HepG2 (cell line): ENCODE measurements around the gene FCER1G. TPM values are rescaled to one million over a fixed set of nuclear protein-coding genes. Genes with fewer than 3 reads are reported as not detected.

Source experiments
- BRD4 ChIP-seq: sonication (generic); formaldehyde crosslinking; IDR thresholded peaks from 2 replicates; pipeline ENCODE4 v1.4.0; 2020; ENCODE audit warnings: missing genetic modification reagents
- EHMT2 ChIP-seq: fragments of 200-600 bp; sonication (generic); IDR thresholded peaks from 2 replicates; pipeline ENCODE4 v1.7.0; 2017; ENCODE audit warnings: antibody characterized with exemption, low read depth, low read length, borderline replicate concordance
- HDAC1 ChIP-seq: sonication (generic); formaldehyde crosslinking; IDR thresholded peaks from 2 replicates; pipeline ENCODE4 v1.5.1; 2020; ENCODE audit warnings: mild to moderate bottlenecking, missing genetic modification reagents
- KLF11 ChIP-seq: IDR thresholded peaks from 2 replicates; pipeline ENCODE4 v1.6.1; 2016; ENCODE audit warnings: missing compliant biosample characterization
- KLF16 ChIP-seq, 2 experiments: sonication (generic) in 1 of 2; formaldehyde crosslinking in 1 of 2; IDR thresholded peaks; 2 replicates each; pipeline versions ENCODE4 v1.6.1 to v1.8.0; 2016 to 2023; ENCODE audit warnings: missing genetic modification reagents in 2 of 2, missing compliant biosample characterization in 1 of 2
- MIXL1 ChIP-seq: IDR thresholded peaks from 2 replicates; pipeline ENCODE4 v1.6.1; 2016
- MTF1 ChIP-seq: sonication (generic); formaldehyde crosslinking; IDR thresholded peaks from 2 replicates; pipeline ENCODE4 v1.5.0; 2020; ENCODE audit warnings: missing genetic modification reagents
- NFYC ChIP-seq: IDR thresholded peaks from 2 replicates; pipeline ENCODE4 v1.6.1; 2016; ENCODE audit warnings: missing genetic modification reagents, missing compliant biosample characterization
- PHF21A ChIP-seq: sonication (generic); formaldehyde crosslinking; IDR thresholded peaks from 2 replicates; pipeline ENCODE4 v1.5.0; 2020; ENCODE audit warnings: mild to moderate bottlenecking, missing genetic modification reagents
- PHF8 ChIP-seq: sonication (generic); formaldehyde crosslinking; IDR thresholded peaks from 2 replicates; pipeline ENCODE4 v1.5.0; 2020; ENCODE audit warnings: missing genetic modification reagents
- RARA ChIP-seq: IDR thresholded peaks from 2 replicates; pipeline ENCODE4 v1.6.1; 2016; ENCODE audit warnings: missing genetic modification reagents, missing compliant biosample characterization
- SCMH1 ChIP-seq: sonication (generic); formaldehyde crosslinking; IDR thresholded peaks from 2 replicates; pipeline ENCODE4 v1.9.0; 2021; ENCODE audit warnings: missing genetic modification reagents, mild to moderate bottlenecking, borderline replicate concordance
- SIX4 ChIP-seq: sonication (generic); formaldehyde crosslinking; IDR thresholded peaks from 2 replicates; pipeline ENCODE4 v1.4.0; 2020; ENCODE audit warnings: missing genetic modification reagents
- TEAD2 ChIP-seq: sonication (generic); formaldehyde crosslinking; IDR thresholded peaks from 2 replicates; pipeline ENCODE4 v1.9.0; 2021; ENCODE audit warnings: missing genetic modification reagents
- ZKSCAN1 ChIP-seq: fragments of 150-350 bp; IDR thresholded peaks from 2 replicates; pipeline ENCODE4 v1.6.1; 2014; ENCODE audit warnings: low read length
- ZNF292 ChIP-seq: sonication (generic); formaldehyde crosslinking; IDR thresholded peaks from 2 replicates; pipeline ENCODE4 v1.8.1; 2022; ENCODE audit warnings: mild to moderate bottlenecking, low read depth, missing genetic modification reagents, borderline replicate concordance
- ZNF335 ChIP-seq: sonication (generic); formaldehyde crosslinking; IDR thresholded peaks from 2 replicates; pipeline ENCODE4 v1.4.0; 2020; ENCODE audit warnings: missing genetic modification reagents
- ZNF367 ChIP-seq: sonication (generic); formaldehyde crosslinking; IDR thresholded peaks from 2 replicates; pipeline ENCODE4 v1.4.0; 2020; ENCODE audit warnings: missing genetic modification reagents, borderline replicate concordance
- ZNF678 ChIP-seq: sonication (generic); formaldehyde crosslinking; IDR thresholded peaks from 2 replicates; pipeline ENCODE4 v1.4.0; 2020; ENCODE audit warnings: mild to moderate bottlenecking, missing genetic modification reagents
- ZNF83 ChIP-seq: sonication (generic); formaldehyde crosslinking; IDR thresholded peaks from 2 replicates; pipeline ENCODE4 v1.4.0; 2020; ENCODE audit warnings: missing genetic modification reagents, mild to moderate bottlenecking, borderline replicate concordance
- ZSCAN21 ChIP-seq: sonication (generic); formaldehyde crosslinking; IDR thresholded peaks from 2 replicates; pipeline ENCODE4 v1.8.0; 2022; ENCODE audit warnings: mild to moderate bottlenecking, missing genetic modification reagents, moderate library complexity, borderline replicate concordance
- polyA plus RNA-seq, 8 experiments: library from polyadenylated mRNA; depleted of rRNA in 3 of 8; stranded (reverse) in 7 of 8; unstranded in 1 of 8; fragments of >200 nt; fragmentation: Illumina TruSeq in 4 of 8; extraction: Trizol in 4 of 8; gene quantifications; 2 replicates each; pipeline versions ENCODE4 v1.2.1 to v1.2.3, GENCODE V29; 2011 to 2016; ENCODE audit warnings: low read depth in 4 of 8, missing spikeins in 1 of 8, mixed read lengths in 1 of 8; ENCODE audit not compliant: insufficient read depth in 1 of 8
- total RNA-seq, 5 experiments: library from RNA; depleted of rRNA; stranded (reverse); fragments of >200 nt; fragmentation: Illumina TruSeq; extraction: Trizol; gene quantifications; 2 replicates each; pipeline ENCODE4 v1.2.3, GENCODE V29; 2016; ENCODE audit warnings: low read depth in 1 of 5
- TF ChIP-seq, protein P1 (sequence below): IDR thresholded peaks from 2 replicates; pipeline ENCODE4 v1.6.1; 2016; ENCODE audit warnings: control low read depth
- TF ChIP-seq, protein P2 (sequence below): sonication (generic); formaldehyde crosslinking; IDR thresholded peaks from 2 replicates; pipeline ENCODE4 v1.5.0; 2020; ENCODE audit warnings: missing genetic modification reagents
- TF ChIP-seq, protein P3 (sequence below), 2 experiments: fragments of 450-650 bp in 1 of 2; sonication (generic) in 1 of 2; formaldehyde crosslinking; IDR thresholded peaks; 2 replicates each; pipeline versions ENCODE4 v1.5.0 to v1.8.0; 2020 to 2022; ENCODE audit warnings: mild to moderate bottlenecking in 1 of 2, missing genetic modification reagents in 1 of 2
- TF ChIP-seq, protein P4 (sequence below): sonication (generic); formaldehyde crosslinking; IDR thresholded peaks from 2 replicates; pipeline ENCODE4 v1.4.0; 2020; ENCODE audit warnings: missing genetic modification reagents

Gene FCER1G
- total and polyA plus RNA-seq, 2 of the 13 experiments (the other 11 are each of a cell fraction or from before 2014, with no cell fraction given) = 1.3 to 6.4 TPM

DNA sequence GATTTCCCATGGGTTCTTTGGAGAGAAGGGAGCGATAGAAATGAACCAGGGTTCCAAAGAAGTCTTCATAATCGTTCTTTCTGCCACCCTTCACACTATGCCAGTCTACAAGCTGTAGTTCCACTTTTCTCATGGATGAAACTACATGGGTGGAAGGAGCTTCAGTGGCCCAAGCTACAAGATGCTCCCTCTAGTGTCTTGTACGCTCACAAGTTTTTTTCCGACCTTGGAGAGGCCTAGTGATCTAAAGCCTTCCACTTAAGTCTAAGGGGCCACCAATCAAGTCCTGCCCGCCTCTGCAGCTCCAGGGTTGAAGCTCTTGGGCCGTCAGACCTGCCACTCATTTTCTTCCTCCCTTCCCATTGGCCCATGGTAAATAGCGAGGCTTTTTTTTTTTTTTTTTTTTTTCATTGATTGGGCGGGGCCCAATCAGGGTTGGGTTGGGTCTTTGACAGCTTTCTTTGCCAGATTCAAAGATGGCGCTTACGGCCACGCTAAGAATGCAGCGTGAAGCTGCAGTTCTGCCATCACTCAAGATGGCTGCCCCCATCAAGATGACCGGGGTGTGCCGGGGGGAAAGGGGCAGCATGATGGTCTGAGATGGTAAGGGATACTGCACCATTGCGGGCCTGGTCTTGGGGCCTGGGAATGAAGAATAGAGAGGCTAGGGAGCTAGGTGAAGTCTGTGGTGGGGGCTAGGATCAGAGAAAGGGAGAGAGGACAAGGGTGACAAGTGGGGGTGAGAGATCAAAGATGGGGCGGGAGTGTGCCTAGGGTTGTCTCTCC is 10.6 kb downstream of the FCER1G start, which contains the start of gene TOMM40L (continued):
- no peak for TF ChIP-seq ZNF83 (CRISPR knock-in tag)
- TF ChIP-seq TEAD2 = no peak
- TF ChIP-seq, protein P1, sequence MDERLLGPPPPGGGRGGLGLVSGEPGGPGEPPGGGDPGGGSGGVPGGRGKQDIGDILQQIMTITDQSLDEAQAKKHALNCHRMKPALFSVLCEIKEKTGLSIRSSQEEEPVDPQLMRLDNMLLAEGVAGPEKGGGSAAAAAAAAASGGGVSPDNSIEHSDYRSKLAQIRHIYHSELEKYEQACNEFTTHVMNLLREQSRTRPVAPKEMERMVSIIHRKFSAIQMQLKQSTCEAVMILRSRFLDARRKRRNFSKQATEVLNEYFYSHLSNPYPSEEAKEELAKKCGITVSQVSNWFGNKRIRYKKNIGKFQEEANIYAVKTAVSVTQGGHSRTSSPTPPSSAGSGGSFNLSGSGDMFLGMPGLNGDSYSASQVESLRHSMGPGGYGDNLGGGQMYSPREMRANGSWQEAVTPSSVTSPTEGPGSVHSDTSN (CRISPR knock-in tag) = peak; percentile 95
- peak in 1 of 2 experiments; percentile 46; a peak in 1 of 4 replicates for TF ChIP-seq KLF16 (CRISPR knock-in tag; IDR thresholded peaks at IDR 0.05)
- peak; percentile 16; the same call in 1 of the 2 replicates for TF ChIP-seq PHF8 (CRISPR knock-in tag)
- no peak for TF ChIP-seq MTF1 (CRISPR knock-in tag)
- peak; percentile 77; the same call in 1 of the 2 replicates for TF ChIP-seq MIXL1 (CRISPR knock-in tag)
- no peak for TF ChIP-seq ZNF292 (CRISPR knock-in tag)
- TF ChIP-seq RARA (CRISPR knock-in tag) = peak; percentile 36; the same call in 1 of the 2 replicates
- no peak for TF ChIP-seq ZKSCAN1
- no peak for TF ChIP-seq KLF11
- no peak for TF ChIP-seq ZSCAN21
- TF ChIP-seq BRD4 (CRISPR knock-in tag) = peak; percentile 70
- TF ChIP-seq SCMH1 (CRISPR knock-in tag) = no peak
- no peak for TF ChIP-seq ZNF678 (CRISPR knock-in tag)
- TF ChIP-seq, protein P2, sequence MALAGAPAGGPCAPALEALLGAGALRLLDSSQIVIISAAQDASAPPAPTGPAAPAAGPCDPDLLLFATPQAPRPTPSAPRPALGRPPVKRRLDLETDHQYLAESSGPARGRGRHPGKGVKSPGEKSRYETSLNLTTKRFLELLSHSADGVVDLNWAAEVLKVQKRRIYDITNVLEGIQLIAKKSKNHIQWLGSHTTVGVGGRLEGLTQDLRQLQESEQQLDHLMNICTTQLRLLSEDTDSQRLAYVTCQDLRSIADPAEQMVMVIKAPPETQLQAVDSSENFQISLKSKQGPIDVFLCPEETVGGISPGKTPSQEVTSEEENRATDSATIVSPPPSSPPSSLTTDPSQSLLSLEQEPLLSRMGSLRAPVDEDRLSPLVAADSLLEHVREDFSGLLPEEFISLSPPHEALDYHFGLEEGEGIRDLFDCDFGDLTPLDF (CRISPR knock-in tag) = no peak
- TF ChIP-seq, protein P3, sequence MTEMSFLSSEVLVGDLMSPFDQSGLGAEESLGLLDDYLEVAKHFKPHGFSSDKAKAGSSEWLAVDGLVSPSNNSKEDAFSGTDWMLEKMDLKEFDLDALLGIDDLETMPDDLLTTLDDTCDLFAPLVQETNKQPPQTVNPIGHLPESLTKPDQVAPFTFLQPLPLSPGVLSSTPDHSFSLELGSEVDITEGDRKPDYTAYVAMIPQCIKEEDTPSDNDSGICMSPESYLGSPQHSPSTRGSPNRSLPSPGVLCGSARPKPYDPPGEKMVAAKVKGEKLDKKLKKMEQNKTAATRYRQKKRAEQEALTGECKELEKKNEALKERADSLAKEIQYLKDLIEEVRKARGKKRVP (CRISPR knock-in tag; IDR thresholded peaks at IDR 0.05) = no peak
- TF ChIP-seq HDAC1 (CRISPR knock-in tag) = peak; percentile 66
- TF ChIP-seq, protein P4, sequence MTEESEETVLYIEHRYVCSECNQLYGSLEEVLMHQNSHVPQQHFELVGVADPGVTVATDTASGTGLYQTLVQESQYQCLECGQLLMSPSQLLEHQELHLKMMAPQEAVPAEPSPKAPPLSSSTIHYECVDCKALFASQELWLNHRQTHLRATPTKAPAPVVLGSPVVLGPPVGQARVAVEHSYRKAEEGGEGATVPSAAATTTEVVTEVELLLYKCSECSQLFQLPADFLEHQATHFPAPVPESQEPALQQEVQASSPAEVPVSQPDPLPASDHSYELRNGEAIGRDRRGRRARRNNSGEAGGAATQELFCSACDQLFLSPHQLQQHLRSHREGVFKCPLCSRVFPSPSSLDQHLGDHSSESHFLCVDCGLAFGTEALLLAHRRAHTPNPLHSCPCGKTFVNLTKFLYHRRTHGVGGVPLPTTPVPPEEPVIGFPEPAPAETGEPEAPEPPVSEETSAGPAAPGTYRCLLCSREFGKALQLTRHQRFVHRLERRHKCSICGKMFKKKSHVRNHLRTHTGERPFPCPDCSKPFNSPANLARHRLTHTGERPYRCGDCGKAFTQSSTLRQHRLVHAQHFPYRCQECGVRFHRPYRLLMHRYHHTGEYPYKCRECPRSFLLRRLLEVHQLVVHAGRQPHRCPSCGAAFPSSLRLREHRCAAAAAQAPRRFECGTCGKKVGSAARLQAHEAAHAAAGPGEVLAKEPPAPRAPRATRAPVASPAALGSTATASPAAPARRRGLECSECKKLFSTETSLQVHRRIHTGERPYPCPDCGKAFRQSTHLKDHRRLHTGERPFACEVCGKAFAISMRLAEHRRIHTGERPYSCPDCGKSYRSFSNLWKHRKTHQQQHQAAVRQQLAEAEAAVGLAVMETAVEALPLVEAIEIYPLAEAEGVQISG (CRISPR knock-in tag) = peak; percentile 81; the same call in 1 of the 2 replicates
- TF ChIP-seq PHF21A (CRISPR knock-in tag) = peak; percentile 66; the same call in 1 of the 2 replicates
- TF ChIP-seq ZNF367 (CRISPR knock-in tag) = no peak
- TF ChIP-seq EHMT2 = peak; percentile 29; the same call in 1 of the 2 replicates
- peak; percentile 95 for TF ChIP-seq ZNF335 (CRISPR knock-in tag)
- peak; percentile 93 for TF ChIP-seq NFYC
- TF ChIP-seq SIX4 (CRISPR knock-in tag) = no peak; the same call in 1 of the 2 replicates
